ENCODE data around the gene LCMT1.
"Not testable (repeated sequence)": the region's sequence is repeated elsewhere in the genome, so short reads cannot be mapped to it uniquely, and the experiment has no call there.

The LCMT1 gene

DNA sequence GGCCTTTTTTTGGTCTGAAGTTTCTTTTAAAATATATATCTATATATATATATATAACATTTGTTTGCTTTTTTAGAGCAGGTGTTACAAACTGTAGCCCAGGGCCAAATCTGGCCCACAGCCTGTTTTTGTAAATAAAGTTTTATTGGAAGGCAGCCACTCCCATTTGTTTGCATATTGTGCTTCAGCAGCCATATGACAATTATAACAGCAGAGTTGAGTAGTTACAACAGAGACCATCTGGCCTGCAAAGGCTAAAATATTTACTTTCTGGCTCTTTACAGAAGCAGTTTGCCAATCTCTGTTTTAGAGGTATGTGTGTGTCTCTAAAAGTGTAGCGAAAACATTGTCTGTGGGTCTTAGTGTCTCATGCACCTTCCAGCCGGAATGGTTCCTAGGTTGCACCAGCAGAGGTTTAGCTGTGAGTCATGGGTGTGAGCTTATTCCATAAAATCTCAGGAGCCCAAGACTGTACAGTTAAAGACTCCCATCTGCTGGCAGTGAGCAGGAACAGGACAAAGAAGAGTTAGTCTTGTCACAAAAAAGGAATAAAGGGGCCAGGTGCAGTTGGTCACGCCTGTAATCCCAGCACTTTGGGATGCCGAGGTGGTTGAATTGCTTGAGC is 23.8 kb downstream of the LCMT1 start:
- in situ Hi-C loops (cut with MboI; ENCODE audit: low sequenced_read_pairs) = no loop called here

- in situ Hi-C loops (cut with MboI; ENCODE audit: low sequenced_read_pairs) = no loop called here
These were observed 26.6 kb downstream of the LCMT1 start for GRCh38 chr16:25138130-25138529.

GRCh38 chr16:25140459-25140858 is 28.9 kb downstream of the LCMT1 start:
- in situ Hi-C loops (cut with MboI; ENCODE audit: low sequenced_read_pairs) = no loop called here

DNA sequence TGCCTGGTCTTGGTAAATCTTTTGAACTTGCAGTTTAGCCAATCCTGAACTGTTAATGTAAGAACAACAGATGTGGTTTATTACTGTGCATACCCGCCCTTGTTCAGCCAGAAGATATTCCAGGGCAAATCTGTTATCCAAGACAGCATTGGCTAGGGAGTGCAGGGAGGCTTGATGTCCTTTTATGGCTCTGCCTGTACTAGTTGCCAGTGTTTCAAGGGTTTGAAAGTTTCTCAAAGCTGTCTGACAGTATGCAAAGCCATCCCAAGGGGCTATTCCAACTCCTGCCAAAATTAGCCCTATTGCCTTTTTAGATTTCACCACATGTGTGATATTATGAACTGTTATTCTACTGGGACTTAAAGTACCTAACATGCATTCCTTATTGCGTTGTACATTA is 30.1 kb downstream of the LCMT1 start:
- in situ Hi-C loops (cut with MboI; ENCODE audit: low sequenced_read_pairs) = no loop called here

DNA sequence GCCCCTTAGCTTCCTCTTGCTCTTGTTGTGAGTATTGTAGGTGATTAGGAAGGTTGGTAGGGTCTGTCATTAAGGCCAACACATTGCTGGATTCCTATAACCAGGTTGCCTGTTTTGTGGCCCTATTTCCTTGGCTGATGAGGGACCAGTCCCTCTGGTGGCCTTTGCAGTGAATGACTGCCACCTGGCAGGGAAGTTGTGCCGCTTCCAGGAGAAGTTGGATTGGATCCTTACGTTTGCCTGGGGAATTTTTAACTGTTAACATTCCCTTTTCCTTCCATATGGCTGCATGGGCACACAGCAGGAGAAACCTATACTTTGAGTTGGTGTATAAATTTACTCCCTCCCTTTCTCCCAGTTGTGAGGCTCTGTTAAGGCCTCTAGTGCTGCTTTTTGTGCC is 32.4 kb downstream of the LCMT1 start:
- in situ Hi-C loops (cut with MboI; ENCODE audit: low sequenced_read_pairs) = no loop called here

- in situ Hi-C loops (cut with MboI; ENCODE audit: low sequenced_read_pairs) = no loop called here
These were observed 37.1 kb downstream of the LCMT1 start for GRCh38 chr16:25148568-25149215.

DNA sequence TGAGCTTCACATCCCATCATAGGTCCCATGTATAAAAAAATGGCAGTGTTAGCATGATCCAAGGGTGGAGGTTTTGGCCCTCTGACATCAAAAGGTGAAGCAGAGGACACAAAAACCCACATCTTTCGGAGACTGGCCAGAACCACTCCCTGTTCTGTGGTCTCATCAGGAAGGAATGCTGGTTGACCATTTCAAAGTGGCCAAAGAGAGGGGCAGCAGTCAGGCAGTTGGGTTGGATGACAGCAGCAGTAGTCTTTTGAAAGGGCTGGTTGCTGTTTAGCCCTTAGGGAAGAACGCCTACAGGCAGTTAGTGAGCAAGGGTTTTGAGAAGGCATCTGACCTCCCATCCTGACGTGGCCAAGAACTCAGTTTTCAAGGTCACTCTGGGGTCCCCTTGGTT is 40.5 kb downstream of the LCMT1 start:
- in situ Hi-C loops (cut with MboI; ENCODE audit: low sequenced_read_pairs) = no loop called here

GRCh38 chr16:25155553-25156460 is 44.3 kb downstream of the LCMT1 start:
- in situ Hi-C loops (cut with MboI; ENCODE audit: low sequenced_read_pairs) = no loop called here

GRCh38 chr16:25157271-25157875 is 45.8 kb downstream of the LCMT1 start:
- in situ Hi-C loops (cut with MboI; ENCODE audit: low sequenced_read_pairs) = no loop called here

GRCh38 chr16:25158401-25158800 is 46.9 kb downstream of the LCMT1 start:
- in situ Hi-C loops (cut with MboI; ENCODE audit: low sequenced_read_pairs) = no loop called here

DNA sequence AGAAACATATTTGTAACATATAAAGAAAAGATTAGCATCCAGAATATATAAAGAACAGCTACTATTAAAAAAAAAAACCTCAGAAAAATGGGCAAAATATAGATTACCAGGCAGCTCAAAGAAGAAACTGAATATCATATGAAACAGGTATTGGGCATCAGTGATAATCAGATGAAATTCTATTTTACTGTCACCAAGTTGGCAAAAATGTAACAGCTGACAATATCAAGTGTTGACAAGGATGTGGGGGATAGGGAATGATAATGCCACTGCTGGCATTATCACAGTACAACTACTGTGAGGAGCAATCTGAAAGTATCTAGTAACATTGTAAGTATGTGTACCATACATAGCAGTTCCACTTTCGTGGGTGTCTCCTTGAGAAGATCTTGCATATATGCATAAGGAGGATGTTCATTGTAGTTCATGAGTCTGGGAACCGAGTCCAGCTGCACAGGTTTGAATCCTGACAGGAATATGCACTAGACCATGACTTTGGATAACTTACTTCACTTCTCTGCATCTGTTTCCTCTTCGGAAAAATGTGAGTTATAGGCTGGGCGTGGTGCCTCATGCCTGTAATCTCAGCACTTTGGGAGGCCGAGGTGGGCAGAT is 50.3 kb downstream of the LCMT1 start:
- in situ Hi-C loops (cut with MboI; ENCODE audit: low sequenced_read_pairs) = no loop called here

DNA sequence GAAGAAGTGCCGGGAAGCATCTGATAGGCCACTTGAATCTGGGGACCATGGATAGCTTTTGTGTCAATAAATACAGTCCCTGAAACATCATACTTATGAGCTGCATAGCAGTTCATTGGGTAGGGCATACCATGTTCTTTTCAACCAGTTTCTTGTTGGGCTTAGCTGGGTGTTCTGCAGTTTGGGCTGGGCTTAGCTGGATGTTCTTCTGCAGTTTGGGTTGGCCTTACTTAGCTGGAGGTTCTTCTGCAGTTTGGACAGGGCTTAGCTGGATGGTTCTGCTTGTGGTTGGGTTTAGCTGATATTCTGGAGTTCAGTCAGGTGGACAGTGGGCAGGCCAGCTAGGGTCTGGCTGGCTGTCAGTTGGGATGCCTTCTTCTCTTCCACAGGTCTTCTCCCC is 52.1 kb downstream of the LCMT1 start:
- in situ Hi-C loops (cut with MboI; ENCODE audit: low sequenced_read_pairs) = no loop called here

- in situ Hi-C loops (cut with MboI; ENCODE audit: low sequenced_read_pairs) = no loop called here
These were observed 53.7 kb downstream of the LCMT1 start for GRCh38 chr16:25165284-25165683.

GRCh38 chr16:25167920-25168319 is 56.4 kb downstream of the LCMT1 start:
- in situ Hi-C loops (cut with MboI; ENCODE audit: low sequenced_read_pairs) = not testable (repeated sequence)

GRCh38 chr16:25171390-25171789 is 59.8 kb downstream of the LCMT1 start:
- in situ Hi-C loops (cut with MboI; ENCODE audit: low sequenced_read_pairs) = no loop called here

DNA sequence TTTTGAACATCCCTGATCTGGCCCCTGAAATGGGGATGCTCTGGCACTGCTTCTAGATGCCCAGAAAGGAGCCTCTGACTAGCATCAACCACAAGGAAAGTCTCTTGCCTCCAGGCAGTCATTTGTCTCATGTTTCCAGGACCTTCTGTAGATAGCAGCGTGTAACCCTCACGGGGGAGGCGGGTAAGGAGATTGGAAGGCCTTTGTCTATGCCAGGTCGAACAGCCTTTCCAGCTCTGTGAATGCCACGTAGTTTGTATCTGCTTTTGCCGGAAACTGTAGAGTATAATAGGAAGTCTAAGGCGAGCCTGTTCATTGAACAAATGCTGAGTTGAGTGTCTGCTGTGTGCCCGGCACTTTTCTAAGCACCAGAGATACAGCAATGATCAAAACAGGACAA is 61.3 kb downstream of the LCMT1 start:
- in situ Hi-C loops (cut with MboI; ENCODE audit: low sequenced_read_pairs) = no loop called here

DNA sequence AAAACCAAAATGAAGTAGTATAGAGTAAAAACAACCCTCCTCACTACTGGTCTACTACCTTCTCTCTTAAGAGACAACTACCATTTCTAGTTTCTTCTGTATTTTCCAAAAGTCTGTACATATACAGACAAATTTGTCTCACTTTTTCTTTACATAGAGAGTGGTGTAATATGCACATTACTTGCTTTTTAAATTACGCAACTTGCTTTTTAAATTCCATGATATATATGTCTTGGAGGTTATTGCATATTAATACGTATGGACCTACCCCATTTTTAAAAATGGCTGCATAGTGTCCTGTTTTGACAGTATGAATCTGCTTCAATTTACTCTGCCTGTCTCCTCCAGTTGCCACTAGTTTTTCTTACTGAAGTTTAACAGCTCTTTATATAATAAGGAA is 62.7 kb downstream of the LCMT1 start:
- in situ Hi-C loops (cut with MboI; ENCODE audit: low sequenced_read_pairs) = no loop called here

GRCh38 chr16:25176136-25176535 is 64.6 kb downstream of the LCMT1 start:
- in situ Hi-C loops (cut with MboI; ENCODE audit: low sequenced_read_pairs) = no loop called here

DNA sequence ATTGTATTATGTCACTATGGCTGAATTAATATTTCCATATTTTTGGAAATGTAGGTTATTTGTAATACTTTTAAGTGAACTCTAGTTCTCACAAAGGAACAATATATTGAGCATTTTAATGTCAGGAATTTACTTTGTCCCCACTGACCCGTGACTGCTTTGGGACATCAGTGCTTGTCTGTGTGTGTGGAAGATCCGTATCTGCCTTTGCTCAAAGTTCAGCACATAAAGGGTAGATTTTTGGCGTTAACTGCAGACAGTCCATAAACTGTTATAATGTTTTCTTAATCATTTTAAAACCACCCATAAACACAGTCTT is 65.9 kb downstream of the LCMT1 start:
- in situ Hi-C loops (cut with MboI; ENCODE audit: low sequenced_read_pairs) = no loop called here

GRCh38 chr16:25177831-25178688 is 66.5 kb downstream of the LCMT1 start:
- in situ Hi-C loops (cut with MboI; ENCODE audit: low sequenced_read_pairs) = no loop called here

Measured in hTERT RPE-1 (cell line).